HCT116 (cell line): ENCODE measurements around the gene PLAC8. TPM values are rescaled to one million over a fixed set of nuclear protein-coding genes. Genes with fewer than 3 reads are reported as not detected.

Source experiments
- ATAC-seq: fragments of 200-7000 bp; cut with Tn5 transposase; 2 replicates; pipeline ENCODE4 v1.9.1; 2020; ENCODE audit warnings: mild to moderate bottlenecking, moderate library complexity
- BruUV-seq: library from RNA; stranded (reverse); fragments of 400-500 nt; replicated peaks from 2 replicates; lab custom pipeline; 2021; lab: Mats Ljungman, UMichigan
- CTCF ChIA-PET: fragments of 300-600 bp; sonication (Branson Sonifier 250); formaldehyde crosslinking; loops from one replicate; lab custom pipeline; 2021; ENCODE audit warnings: antibody characterized with exemption; lab: Charles Lee
- POLR2A ChIA-PET: fragments of 300-600, 350-600 bp; sonication (Branson Sonifier 250); formaldehyde crosslinking; loops from one replicate; lab custom pipeline; 2021; ENCODE audit warnings: antibody characterized with exemption; lab: Charles Lee
- RAD21 ChIA-PET, 2 experiments: fragments of 300-600 bp; sonication (Branson Sonifier 250); formaldehyde crosslinking; loops; one replicate each; lab custom pipeline; 2023; ENCODE audit warnings: low total read pairs in 2 of 2; ENCODE audit not compliant: uncharacterized antibody in 2 of 2, unreplicated experiment in 2 of 2, low non-redundant PET in 1 of 2; lab: Charles Lee
- DNase-seq: peaks from one replicate; pipeline ENCODE4 v3.0.0-alpha.2; 2010; ENCODE audit warnings: low read depth, low spot score
- H2AFZ ChIP-seq: fragments of 200-600 bp; shearing (Covaris generic), sonication (generic); 2 replicates; pipeline ENCODE4 v1.6.1; 2017; ENCODE audit warnings: low read depth, mixed run types, mixed read lengths, antibody characterized with exemption, low read length; ENCODE audit not compliant: poor library complexity, severe bottlenecking
- H3K27ac ChIP-seq: 2 replicates; pipeline ENCODE4 v1.5.1; 2012; ENCODE audit warnings: low read depth, low read length
- H3K27me3 ChIP-seq: fragments of 200-600 bp; sonication (generic); 2 replicates; pipeline ENCODE4 v1.6.1; 2016; ENCODE audit warnings: mixed run types, low read length, mixed read lengths; ENCODE audit not compliant: insufficient read depth
- H3K36me3 ChIP-seq, 2 experiments: fragments of 200-500 bp in 1 of 2; fragments of 200-600 bp in 1 of 2; sonication (Bioruptor generic) in 1 of 2; sonication (generic) in 1 of 2; 2 replicates each; pipeline versions ENCODE4 v1.5.1 to v1.6.1; 2014 to 2016; ENCODE audit warnings: low read length in 2 of 2, inconsistent platforms in 1 of 2, mixed read lengths in 1 of 2, mixed run types in 1 of 2; ENCODE audit not compliant: insufficient read depth in 2 of 2, control insufficient read depth in 1 of 2
- H3K4me1 ChIP-seq, 2 experiments: fragments of 200-600 bp in 1 of 2; sonication (generic) in 1 of 2; 2 replicates each; pipeline versions ENCODE4 v1.5.1 to v1.6.1; 2012 to 2017; ENCODE audit warnings: low read length in 2 of 2, inconsistent platforms in 1 of 2, mild to moderate bottlenecking in 1 of 2, mixed read lengths in 1 of 2, mixed run types in 1 of 2, moderate library complexity in 1 of 2; ENCODE audit not compliant: insufficient read depth in 2 of 2, control insufficient read depth in 1 of 2
- H3K4me2 ChIP-seq: fragments of 200-600 bp; sonication (generic); 2 replicates; pipeline ENCODE4 v1.6.1; 2017; ENCODE audit warnings: mixed run types, low read length, mixed read lengths
- H3K4me3 ChIP-seq, 2 experiments: fragments of 200-600 bp in 1 of 2; sonication (generic) in 1 of 2; replicated peaks in 1 of 2; 2 replicates each; pipeline ENCODE4 v1.5.1; 2011 to 2016; ENCODE audit warnings: low read length in 2 of 2, control low read depth in 1 of 2, low read depth in 1 of 2, mild to moderate bottlenecking in 1 of 2, mixed read lengths in 1 of 2, mixed run types in 1 of 2
- H3K79me2 ChIP-seq: fragments of 200-600 bp; sonication (generic); 2 replicates; pipeline ENCODE4 v1.6.1; 2017; ENCODE audit warnings: mild to moderate bottlenecking, mixed run types, low read length, moderate library complexity, mixed read lengths; ENCODE audit not compliant: insufficient read depth
- H3K9ac ChIP-seq: fragments of 200-600 bp; sonication (generic); 2 replicates; pipeline ENCODE4 v1.6.1; 2016; ENCODE audit warnings: low read length, mixed read lengths
- H3K9me2 ChIP-seq: fragments of 200-600 bp; sonication (generic), shearing (Covaris generic); 2 replicates; pipeline ENCODE4 v1.6.1; 2017; ENCODE audit warnings: mixed run types, mild to moderate bottlenecking, moderate library complexity; ENCODE audit not compliant: insufficient read depth
- H3K9me3 ChIP-seq, 2 experiments: fragments of 200-500 bp in 1 of 2; fragments of 200-600 bp in 1 of 2; sonication (Bioruptor generic) in 1 of 2; sonication (generic) in 1 of 2; 2 replicates each; pipeline ENCODE4 v1.6.1; 2014 to 2017; ENCODE audit warnings: low read length in 2 of 2, mixed read lengths in 2 of 2, inconsistent platforms in 1 of 2, low read depth in 1 of 2, mild to moderate bottlenecking in 1 of 2, mixed run types in 1 of 2, moderate library complexity in 1 of 2; ENCODE audit not compliant: control insufficient read depth in 1 of 2, insufficient read depth in 1 of 2
- H4K20me1 ChIP-seq: fragments of 200-600 bp; sonication (generic), shearing (Covaris generic); 2 replicates; pipeline ENCODE4 v1.6.1; 2017; ENCODE audit warnings: mixed run types, mild to moderate bottlenecking, moderate library complexity; ENCODE audit not compliant: insufficient read depth
- CTCF ChIP-seq, 3 experiments: fragments of 200-600 bp in 1 of 3; sonication (generic) in 1 of 3; IDR thresholded peaks in 2 of 3; conservative IDR thresholded peaks in 1 of 3; 2 replicates each; pipeline ENCODE4 v1.5.1; 2012 to 2017; ENCODE audit warnings: low read depth in 2 of 3, low read length in 2 of 3, antibody characterized with exemption in 1 of 3, borderline replicate concordance in 1 of 3, control low read depth in 1 of 3, mild to moderate bottlenecking in 1 of 3, mixed read lengths in 1 of 3, mixed run types in 1 of 3, moderate library complexity in 1 of 3; ENCODE audit not compliant: insufficient read depth in 1 of 3
- SRF ChIP-seq: IDR thresholded peaks from 2 replicates; pipeline ENCODE4 v1.6.1; 2012; ENCODE audit warnings: low read depth
- intact Hi-C: fragments of 100-400 bp; cut with micrococcal nuclease; formaldehyde crosslinking; loops from 2 replicates; pipeline ENCODE4 v1.10.0; 2022
- total RNA-seq: library from RNA; stranded (reverse); gene quantifications from one replicate; pipeline ENCODE4 v1.2.1, GENCODE V29; 2021; ENCODE audit not compliant: unreplicated experiment

PLAC8 gene
- total RNA-seq, 1 experiment from 2014 or later: 0.61 TPM

DNA sequence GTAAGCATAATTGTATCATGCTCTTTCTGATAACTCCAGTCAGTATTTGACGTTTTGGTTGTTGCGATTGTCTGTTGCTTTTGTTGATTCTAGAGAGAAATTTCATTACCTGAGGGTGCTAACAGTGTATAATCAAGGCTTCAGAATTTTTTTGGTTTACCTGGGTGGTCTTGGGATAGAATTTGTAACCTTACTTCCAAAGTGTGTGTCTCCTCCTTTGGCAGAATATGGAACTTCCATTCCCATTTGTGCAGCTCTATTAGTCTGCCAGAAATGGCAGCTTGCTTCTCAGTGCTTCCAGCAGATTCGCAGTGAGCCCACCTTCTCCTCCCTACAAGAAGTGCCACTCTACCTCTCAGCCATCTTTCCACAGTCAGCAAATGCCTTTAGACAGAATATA lies 74.3 kb downstream of the PLAC8 start:
- peaks cover 5 to 6% of the 10 kb centered on the region in 2 experiments; a peak in 2 of 4 replicates for H3K4me1 ChIP-seq
- TF ChIP-seq SRF (no peak), CTCF (IDR thresholded peaks at IDR 0.05 in 2 of 3, conservative IDR thresholded peaks at IDR 0.05 in 1 of 3; ENCODE audit: borderline replicate concordance in 1 of 3, insufficient read depth in 1 of 3, low read depth in 2 of 3, low read length in 2 of 3) (0 out of 6 replicates have a peak, but pooled peaks of 2 of the 3 experiments have one; percentile 17 to 24)
- TF ChIP-seq, all 23 proteins: peak for 1
- no peak overlapping the region for H2AFZ ChIP-seq
- H3K9me3 ChIP-seq: no peaks in the 10 kb centered on the region
- H3K36me3 ChIP-seq: no peaks in the 10 kb centered on the region
- H3K27ac ChIP-seq: no peak overlapping the region
- no peak overlapping the region for H3K9ac ChIP-seq
- peaks cover 75% of the 10 kb centered on the region for H3K79me2 ChIP-seq
- no peaks in the 10 kb centered on the region for H4K20me1 ChIP-seq
- no peaks in the 10 kb centered on the region for H3K27me3 ChIP-seq
- no peak for DNase-seq
- BruUV-seq: no TSS peak
- intact Hi-C loops: no loop called here
- no peaks in the 10 kb centered on the region for H3K9me2 ChIP-seq
- ChIA-PET RAD21 (no interaction called here), POLR2A (no interaction called here), CTCF (no interaction called here)
- no peak for ATAC-seq
- H3K4me2 ChIP-seq: no peak overlapping the region
- H3K4me3 ChIP-seq: no peak overlapping the region

Other genes starting within 250 kb of the PLAC8 start
- gene SEC31A, start 223.6 kb downstream of the PLAC8 start, total RNA-seq: 78.5 TPM
- 6.4 TPM for gene THAP9, start 214.0 kb downstream of the PLAC8 start, total RNA-seq
- 15.6 TPM for gene LIN54, start 103.9 kb downstream of the PLAC8 start, total RNA-seq
- 28.6 TPM for gene COPS4, start 79.5 kb downstream of the PLAC8 start, total RNA-seq
- 20.6 TPM for gene COQ2, start 170.1 kb upstream of the PLAC8 start, total RNA-seq
- gene HPSE, start 220.1 kb upstream of the PLAC8 start, total RNA-seq: 12.6 TPM